Limb (tissue), 2 donors: ENCODE measurements around the gene ATXN7L1.

ENCODE experiments used
- DNase-seq, 2 donors: peaks; one replicate each; pipeline ENCODE4 v3.0.0-alpha.2; 2016; ENCODE audit errors: extremely low spot score in 2 of 2

Gene ATXN7L1

GRCh38 chr7:105876091-105876963 is at the start of gene ATXN7L1:
TSS of gene ATXN7L1 (minus strand) at chr7:105876599. CDS start at chr7:105876558, 41 bp downstream.
- DNase-seq, result peak; percentile 96 to 98

- no peak for DNase-seq
Measured at GRCh38 chr7:105926131-105926530, 49.7 kb upstream of the ATXN7L1 start.

- no peak for DNase-seq
Measured at GRCh38 chr7:105924945-105925344, 48.5 kb upstream of the ATXN7L1 start.

- DNase-seq, result no peak
Measured at GRCh38 chr7:105920766-105921165, 44.4 kb upstream of the ATXN7L1 start.

GRCh38 chr7:105917659-105918058 is 41.3 kb upstream of the ATXN7L1 start:
- DNase-seq, result no peak

- no peak for DNase-seq
Measured at GRCh38 chr7:105916603-105917002, 40.2 kb upstream of the ATXN7L1 start.

GRCh38 chr7:105913947-105914346 is 37.5 kb upstream of the ATXN7L1 start:
- DNase-seq, result no peak

GRCh38 chr7:105911961-105912575 is 35.7 kb upstream of the ATXN7L1 start:
- no peak for DNase-seq

- DNase-seq, result no peak
Measured at GRCh38 chr7:105910172-105910571, 33.8 kb upstream of the ATXN7L1 start.

GRCh38 chr7:105909742-105910141 is 33.3 kb upstream of the ATXN7L1 start:
- DNase-seq, result no peak

GRCh38 chr7:105907129-105907846 is 30.9 kb upstream of the ATXN7L1 start:
- no peak for DNase-seq

GRCh38 chr7:105906695-105907094 is 30.3 kb upstream of the ATXN7L1 start:
- DNase-seq, result peak in 1 of 2 donors; percentile 17

GRCh38 chr7:105905910-105906568 is 29.6 kb upstream of the ATXN7L1 start:
- DNase-seq, result no peak

GRCh38 chr7:105905209-105905909 is 29.0 kb upstream of the ATXN7L1 start:
- DNase-seq, result no peak

GRCh38 chr7:105904064-105904463 is 27.7 kb upstream of the ATXN7L1 start:
- DNase-seq, result no peak

- no peak for DNase-seq
Measured at GRCh38 chr7:105902325-105902911, 26.0 kb upstream of the ATXN7L1 start.

- DNase-seq, result no peak
Measured at GRCh38 chr7:105897999-105898398, 21.6 kb upstream of the ATXN7L1 start.

- DNase-seq, result peak in 1 of 2 donors; percentile 48
Measured at GRCh38 chr7:105896407-105896911, 20.1 kb upstream of the ATXN7L1 start.

GRCh38 chr7:105894131-105894530 is 17.7 kb upstream of the ATXN7L1 start:
- no peak for DNase-seq

- no peak for DNase-seq
Measured at GRCh38 chr7:105892387-105892786, 16.0 kb upstream of the ATXN7L1 start.
